Neural crest cell (in vitro differentiated cells): ENCODE data around the gene COL4A6. TPM values are rescaled to one million over a fixed set of nuclear protein-coding genes. Genes with fewer than 3 reads are reported as not detected.
A peak's percentile ranks its signal among the peaks of the same experiment; 100 is the strongest.

Experiments used
- DNase-seq: peaks from one replicate; pipeline ENCODE4 v3.0.0; 2021; ENCODE audit warnings: low read depth, mixed read lengths, low spot score
- H3K27ac Mint-ChIP-seq: one replicate; pipeline ENCODE4 v1.8.0; 2021; ENCODE audit warnings: mild to moderate bottlenecking, mixed read lengths; ENCODE audit not compliant: unreplicated experiment
- H3K27me3 Mint-ChIP-seq: 2 replicates; pipeline ENCODE4 v1.8.0; 2021; ENCODE audit warnings: low read depth, mild to moderate bottlenecking, mixed read lengths
- H3K36me3 Mint-ChIP-seq: 2 replicates; pipeline ENCODE4 v1.8.0; 2021; ENCODE audit warnings: low read depth, mild to moderate bottlenecking, mixed read lengths
- H3K4me1 Mint-ChIP-seq: 2 replicates; pipeline ENCODE4 v1.8.0; 2021; ENCODE audit warnings: mixed read lengths
- H3K4me3 Mint-ChIP-seq: one replicate; pipeline ENCODE4 v1.8.0; 2021; ENCODE audit warnings: mild to moderate bottlenecking, mixed read lengths
- H3K9me3 Mint-ChIP-seq: 2 replicates; pipeline ENCODE4 v1.8.0; 2021; ENCODE audit warnings: mixed read lengths
- CTCF ChIP-seq: fragments of 200-600 bp; sonication (generic); conservative IDR thresholded peaks from 2 replicates; pipeline ENCODE4 v1.5.0; 2021; ENCODE audit warnings: antibody characterized with exemption, mild to moderate bottlenecking
- total RNA-seq: library from RNA; stranded (reverse); gene quantifications from 2 replicates; pipeline ENCODE4 v1.2.1, GENCODE V29; 2021

COL4A6 gene
- total RNA-seq, 1 donor from 2014 or later, result 22.6 TPM

DNA sequence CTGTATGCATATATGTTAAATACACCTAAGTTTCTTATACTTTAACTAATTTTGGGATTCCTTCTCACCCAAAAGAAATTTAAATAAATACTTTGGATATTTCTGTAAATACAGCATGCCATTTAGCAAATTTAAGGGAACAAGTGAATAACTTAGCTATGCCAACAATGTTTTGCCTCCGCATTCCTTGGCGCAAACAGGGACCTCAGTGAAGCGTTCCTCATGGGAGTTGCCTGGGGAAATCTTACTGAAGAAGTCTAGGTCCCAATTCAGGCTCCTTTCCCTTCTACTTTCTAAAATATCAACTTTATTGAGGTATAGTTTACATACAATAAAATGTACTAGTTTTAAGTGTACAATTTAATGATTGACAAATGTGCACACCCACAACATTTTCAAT lies 26.4 kb upstream of the COL4A6 start:
- Mint-ChIP-seq H3K9me3 (peaks cover 3% of the 10 kb centered on the region), H3K4me1 (no peaks in the 10 kb centered on the region)

DNA sequence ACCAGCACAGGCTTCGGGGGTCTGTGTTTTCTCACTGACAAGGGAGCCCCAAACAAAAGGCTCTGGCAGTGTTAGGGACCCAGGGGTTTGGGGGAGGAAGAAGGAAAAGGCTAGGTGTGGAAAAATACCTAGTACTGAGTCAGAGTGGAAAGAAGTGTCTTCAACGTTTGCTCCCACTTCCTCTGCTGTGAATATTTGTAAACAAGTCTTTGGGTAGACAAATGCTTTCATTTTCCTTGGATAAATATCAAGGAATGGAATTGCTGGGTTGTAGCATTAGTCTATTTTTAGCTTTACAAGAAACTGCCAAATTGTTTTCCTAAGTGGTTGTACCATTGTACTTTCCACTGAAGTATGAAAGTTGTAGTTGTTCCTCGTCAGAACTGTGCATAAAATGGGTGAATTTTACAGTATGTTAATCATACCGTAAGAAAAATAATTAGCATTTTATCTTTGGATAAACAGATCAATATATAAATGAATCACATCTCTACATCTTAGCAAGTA lies 18.8 kb upstream of the COL4A6 start:
- H3K4me1 Mint-ChIP-seq, result no peaks in the 10 kb centered on the region
- H3K9me3 Mint-ChIP-seq, result peaks cover 3% of the 10 kb centered on the region
- H3K36me3 Mint-ChIP-seq, result peaks cover 17% of the 10 kb centered on the region
- no peak for TF ChIP-seq CTCF
- no peak overlapping the region for H3K27ac Mint-ChIP-seq
- DNase-seq, result no peak
- no peaks in the 10 kb centered on the region for H3K27me3 Mint-ChIP-seq
- H3K4me3 Mint-ChIP-seq, result no peak overlapping the region

More for the DNA sequence above, 26.4 kb upstream of the COL4A6 start:
- no peaks in the 10 kb centered on the region for H3K27me3 Mint-ChIP-seq
- no peak for DNase-seq
- H3K27ac Mint-ChIP-seq, result no peak overlapping the region
- no peak overlapping the region for H3K4me3 Mint-ChIP-seq
- no peak for TF ChIP-seq CTCF
- H3K36me3 Mint-ChIP-seq, result peaks cover 4% of the 10 kb centered on the region

DNA sequence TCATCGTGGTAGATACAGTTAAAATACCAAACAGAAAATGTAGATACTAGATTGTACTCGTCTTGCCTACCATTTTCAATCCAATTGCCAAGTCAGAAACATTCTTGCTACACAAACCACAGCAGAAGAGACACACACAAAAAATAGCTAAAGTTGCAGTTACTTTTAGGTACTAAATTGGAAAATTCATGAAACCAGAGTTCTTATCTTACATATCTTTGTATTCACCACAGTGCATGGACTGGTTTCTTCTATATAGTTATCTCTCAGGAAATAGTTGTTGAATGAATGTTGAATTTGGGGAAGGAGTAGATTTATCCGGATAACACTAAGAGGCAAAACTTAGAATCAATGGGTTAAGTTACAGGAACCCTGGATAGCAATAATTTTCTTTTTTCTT lies 15.6 kb upstream of the COL4A6 start:
- peaks cover 21% of the 10 kb centered on the region for H3K36me3 Mint-ChIP-seq
- H3K27me3 Mint-ChIP-seq, result no peaks in the 10 kb centered on the region
- no peaks in the 10 kb centered on the region for H3K4me1 Mint-ChIP-seq
- H3K9me3 Mint-ChIP-seq, result peaks cover 5% of the 10 kb centered on the region
- DNase-seq, result no peak
- no peak overlapping the region for H3K4me3 Mint-ChIP-seq
- no peak overlapping the region for H3K27ac Mint-ChIP-seq
- no peak for TF ChIP-seq CTCF

DNA sequence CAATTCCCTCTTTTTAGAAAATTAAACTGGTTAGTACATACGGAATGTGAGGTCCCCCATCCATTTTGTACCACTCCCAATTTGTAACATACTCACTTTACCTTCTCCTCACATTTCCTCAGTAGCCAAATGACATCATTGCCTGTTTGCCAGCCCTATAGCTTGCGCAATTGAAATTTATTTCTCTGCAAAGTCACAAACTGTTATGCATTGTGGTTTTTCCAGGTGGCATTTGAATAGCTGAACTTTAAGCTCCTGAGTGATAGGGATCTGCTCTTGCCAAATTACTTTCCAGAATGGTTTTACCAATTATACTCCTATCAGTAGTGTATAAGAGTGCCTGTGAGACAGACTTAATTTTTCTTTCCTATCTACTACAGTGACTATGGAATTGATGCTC lies 9.1 kb upstream of the COL4A6 start:
- Mint-ChIP-seq H3K36me3 (peaks cover 31% of the 10 kb centered on the region), H3K27ac (no peak overlapping the region), H3K27me3 (no peaks in the 10 kb centered on the region), H3K4me1 (peaks cover 14% of the 10 kb centered on the region), H3K9me3 (peaks cover 6% of the 10 kb centered on the region), H3K4me3 (no peak overlapping the region)
- DNase-seq, result no peak
- TF ChIP-seq CTCF, result no peak

- no peak for DNase-seq
- Mint-ChIP-seq H3K27ac (no peak overlapping the region), H3K4me1 (peaks cover 45% of the 10 kb centered on the region), H3K27me3 (no peaks in the 10 kb centered on the region), H3K36me3 (peaks cover 20% of the 10 kb centered on the region), H3K9me3 (peaks cover 2% of the 10 kb centered on the region), H3K4me3 (peak overlapping the region; percentile 62)
- no peak for TF ChIP-seq CTCF
These were observed 4.8 kb upstream of the COL4A6 start for GRCh38 chrX:108442901-108443464.
